Nephron (organoid): Measurements from ENCODE around the gene KLHL29.
A peak's percentile ranks its signal among the peaks of the same experiment; 100 is the strongest.

Source experiments
- H3K27ac Mint-ChIP-seq, 3 experiments: 2 replicates each; pipeline ENCODE4 v1.8.0; 2020; ENCODE audit warnings: mixed read lengths in 3 of 3, mild to moderate bottlenecking in 2 of 3, moderate library complexity in 1 of 3
- H3K27me3 Mint-ChIP-seq: 2 replicates; pipeline ENCODE4 v1.8.0; 2021; ENCODE audit warnings: low read depth, mild to moderate bottlenecking, moderate library complexity, mixed read lengths
- H3K36me3 Mint-ChIP-seq: 2 replicates; pipeline ENCODE4 v1.8.0; 2020; ENCODE audit warnings: low read depth, mixed read lengths
- H3K4me1 Mint-ChIP-seq: 2 replicates; pipeline ENCODE4 v1.8.0; 2020; ENCODE audit warnings: mixed read lengths
- H3K4me3 Mint-ChIP-seq, 3 experiments: 2 replicates each; pipeline ENCODE4 v1.8.0; 2020; ENCODE audit warnings: mild to moderate bottlenecking in 3 of 3, mixed read lengths in 3 of 3, moderate library complexity in 2 of 3
- H3K9me3 Mint-ChIP-seq: 2 replicates; pipeline ENCODE4 v1.8.0; 2020; ENCODE audit warnings: mixed read lengths
- CTCF ChIP-seq, 3 experiments: fragments of 200-600 bp; sonication (generic); IDR thresholded peaks; one replicate each; pipeline ENCODE4 v1.5.0; 2021; ENCODE audit warnings: antibody characterized with exemption in 3 of 3; ENCODE audit not compliant: unreplicated experiment in 3 of 3

The KLHL29 gene

GRCh38 chr2:23503682-23504081 is 118.7 kb downstream of the KLHL29 start:
- H3K27ac Mint-ChIP-seq: peak overlapping the region; percentile 59 to 91 (median 85)
- peaks cover 4% of the 10 kb centered on the region for H3K27me3 Mint-ChIP-seq
- TF ChIP-seq CTCF (IDR thresholded peaks at IDR 0.05; ENCODE audit: unreplicated experiment in 3 of 3): no peak
- H3K36me3 Mint-ChIP-seq: no peaks in the 10 kb centered on the region
- peaks cover 72% of the 10 kb centered on the region for H3K4me1 Mint-ChIP-seq
- H3K9me3 Mint-ChIP-seq: no peaks in the 10 kb centered on the region
- H3K4me3 Mint-ChIP-seq: peak overlapping the region in 1 of 3 experiments; percentile 8

- no peak for TF ChIP-seq CTCF (IDR thresholded peaks at IDR 0.05; ENCODE audit: unreplicated experiment in 3 of 3)
- no peaks in the 10 kb centered on the region for H3K9me3 Mint-ChIP-seq
- H3K4me3 Mint-ChIP-seq: no peak overlapping the region
- no peaks in the 10 kb centered on the region for H3K36me3 Mint-ChIP-seq
- H3K27ac Mint-ChIP-seq: peak overlapping the region in 1 of 3 experiments; percentile 58
- H3K4me1 Mint-ChIP-seq: peaks cover 74% of the 10 kb centered on the region
- no peaks in the 10 kb centered on the region for H3K27me3 Mint-ChIP-seq
Measured at GRCh38 chr2:23504591-23504990, 119.6 kb downstream of the KLHL29 start.

GRCh38 chr2:23505218-23505983 is 120.4 kb downstream of the KLHL29 start:
- no peak overlapping the region for H3K4me3 Mint-ChIP-seq
- no peaks in the 10 kb centered on the region for H3K36me3 Mint-ChIP-seq
- H3K4me1 Mint-ChIP-seq: peaks cover 75% of the 10 kb centered on the region
- TF ChIP-seq CTCF (IDR thresholded peaks at IDR 0.05; ENCODE audit: unreplicated experiment in 3 of 3): no peak
- H3K27ac Mint-ChIP-seq: peak overlapping the region in 1 of 3 experiments; percentile 58
- no peaks in the 10 kb centered on the region for H3K27me3 Mint-ChIP-seq
- H3K9me3 Mint-ChIP-seq: no peaks in the 10 kb centered on the region

- H3K27me3 Mint-ChIP-seq: no peaks in the 10 kb centered on the region
- no peaks in the 10 kb centered on the region for H3K9me3 Mint-ChIP-seq
- H3K4me3 Mint-ChIP-seq: no peak overlapping the region
- TF ChIP-seq CTCF (IDR thresholded peaks at IDR 0.05; ENCODE audit: unreplicated experiment in 3 of 3): no peak
- no peaks in the 10 kb centered on the region for H3K36me3 Mint-ChIP-seq
- no peak overlapping the region for H3K27ac Mint-ChIP-seq
- H3K4me1 Mint-ChIP-seq: peaks cover 75% of the 10 kb centered on the region
Measured at GRCh38 chr2:23505984-23506380, 121.0 kb downstream of the KLHL29 start.

GRCh38 chr2:23506531-23507266 is 121.7 kb downstream of the KLHL29 start:
- no peaks in the 10 kb centered on the region for H3K36me3 Mint-ChIP-seq
- TF ChIP-seq CTCF (IDR thresholded peaks at IDR 0.05; ENCODE audit: unreplicated experiment in 3 of 3): no peak
- H3K9me3 Mint-ChIP-seq: no peaks in the 10 kb centered on the region
- peaks cover 4% of the 10 kb centered on the region for H3K27me3 Mint-ChIP-seq
- H3K4me1 Mint-ChIP-seq: peaks cover 71% of the 10 kb centered on the region
- H3K4me3 Mint-ChIP-seq: no peak overlapping the region
- H3K27ac Mint-ChIP-seq: peak overlapping the region; percentile 49 to 82 (median 67)
